HPDE6-E6E7 (cell line): ENCODE data around the gene PECR.

ENCODE experiments used
- DNase-seq: peaks from one replicate; pipeline ENCODE4 v3.0.0; 2011; ENCODE audit warnings: missing footprints; ENCODE audit errors: extremely low spot score

PECR gene

DNA sequence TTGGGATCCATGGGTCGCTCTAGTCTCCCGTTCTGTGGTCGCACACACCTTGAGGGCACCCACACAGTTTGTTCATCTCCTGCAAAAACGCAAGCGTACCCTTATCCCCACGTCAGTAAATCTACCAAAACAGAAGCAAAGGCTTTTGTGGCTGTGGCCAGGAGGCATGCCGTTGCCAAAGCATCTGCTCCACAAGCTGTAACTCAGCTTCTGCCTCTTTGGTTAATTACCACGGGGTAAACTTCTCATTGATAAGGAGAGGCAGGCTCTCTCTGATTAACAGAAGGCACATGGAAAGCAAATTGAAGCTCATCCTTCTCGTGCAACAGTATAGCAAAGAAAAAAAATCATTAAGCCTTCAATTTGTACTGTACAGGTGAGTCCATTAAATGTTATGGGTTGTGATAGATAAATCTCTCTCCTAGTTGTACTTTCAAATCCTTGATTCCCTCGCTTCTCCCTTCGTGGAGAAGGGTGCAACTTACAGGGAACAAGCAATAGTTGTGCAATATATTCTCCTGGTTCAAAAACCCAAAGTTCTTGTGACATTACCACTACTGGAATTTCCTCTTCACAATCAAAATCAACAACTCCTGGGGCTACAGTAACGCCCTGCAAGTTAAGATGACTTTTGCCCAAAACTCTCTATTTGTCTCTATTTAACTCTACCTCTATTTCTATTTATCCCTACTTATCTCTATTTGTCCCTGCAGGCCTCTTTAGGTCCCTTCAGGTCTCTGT lies 10.3 kb downstream of the PECR start:
- DNase-seq: no peak

DNA sequence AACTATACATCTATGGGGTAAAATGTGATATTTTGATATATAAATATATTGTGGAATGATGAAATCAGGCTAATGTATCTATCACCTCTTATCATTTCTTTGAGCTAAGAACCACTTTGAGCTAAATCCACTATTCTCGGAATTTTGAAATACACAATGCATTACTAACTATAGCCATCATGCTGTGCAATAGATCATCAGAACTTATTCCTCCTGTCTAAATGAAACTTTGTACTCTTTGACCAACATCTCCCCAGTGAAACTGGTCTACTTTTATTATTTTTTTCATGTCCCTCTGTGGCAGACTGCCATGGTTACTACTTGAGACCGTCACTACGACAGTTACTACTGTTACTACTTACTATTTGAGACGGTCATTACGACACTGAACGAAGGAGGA lies 11.4 kb downstream of the PECR start:
- no peak for DNase-seq

DNA sequence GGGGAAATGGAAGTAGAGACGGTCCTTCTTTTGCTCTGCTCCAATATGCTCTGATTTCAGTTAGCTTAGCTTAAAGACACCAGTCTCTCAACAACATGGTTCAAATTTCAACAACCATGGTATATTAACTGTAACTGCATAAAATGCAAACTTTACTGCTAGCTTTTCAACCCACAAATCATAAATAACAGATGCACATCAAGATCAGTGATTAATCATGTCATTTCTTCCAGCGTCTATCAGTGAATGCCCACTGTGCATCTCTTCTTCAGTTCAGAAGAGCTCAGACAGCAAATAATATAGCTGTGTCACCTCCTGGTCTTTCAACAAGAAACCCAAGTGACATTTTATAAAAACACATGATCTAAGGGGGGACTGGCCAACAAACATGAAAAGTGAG lies 12.6 kb downstream of the PECR start:
- no peak for DNase-seq

DNA sequence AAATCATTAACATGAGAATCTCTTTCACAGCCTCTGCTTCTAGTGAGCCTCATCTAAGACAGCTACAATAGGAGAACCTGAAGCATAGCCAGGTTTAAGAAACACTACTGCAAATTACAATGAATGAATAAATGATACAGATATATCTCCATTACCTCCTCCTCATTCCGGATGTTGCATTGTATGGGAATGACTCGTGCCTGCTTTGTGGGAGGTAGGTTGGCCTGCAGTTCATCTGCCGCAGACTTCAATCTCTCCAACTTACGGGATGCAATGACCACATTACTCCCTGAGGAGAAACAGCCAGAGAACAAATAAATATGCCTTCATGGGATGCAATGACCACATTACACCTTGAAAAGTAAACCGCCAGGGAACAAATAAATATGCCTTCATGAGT lies 15.4 kb downstream of the PECR start:
- DNase-seq: no peak

- no peak for DNase-seq
These were observed 16.9 kb downstream of the PECR start for GRCh38 chr2:216064665-216065064.

DNA sequence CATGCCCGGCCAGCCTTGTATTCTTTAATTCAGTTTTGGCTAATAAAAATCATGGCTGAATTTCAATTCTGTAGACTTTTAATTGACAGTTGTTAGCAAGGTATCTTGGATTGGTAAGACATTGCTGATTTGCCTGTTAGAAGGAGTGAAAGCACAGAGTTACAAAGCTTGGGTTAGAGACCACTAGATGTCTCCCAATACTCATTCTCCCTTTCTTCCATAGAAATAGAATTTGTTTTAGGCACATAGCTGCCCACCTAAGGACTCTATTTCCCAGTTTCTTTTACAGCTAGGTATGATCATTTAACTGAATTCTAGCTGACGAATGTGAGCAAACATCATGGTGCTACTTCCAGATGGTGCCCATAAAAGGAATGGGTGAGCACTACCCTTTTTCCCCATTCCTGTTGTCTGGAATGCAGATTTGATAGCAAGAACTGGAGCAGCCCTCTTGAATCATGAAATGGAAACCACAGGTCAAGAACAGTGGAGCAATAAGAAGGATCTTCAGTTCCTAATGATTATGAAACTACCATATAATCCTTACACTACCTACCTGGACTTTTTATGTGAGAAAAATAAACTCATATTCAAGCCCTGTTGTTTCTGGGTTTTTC lies 17.5 kb downstream of the PECR start:
- DNase-seq: no peak

- DNase-seq: no peak
These were observed 22.3 kb downstream of the PECR start for GRCh38 chr2:216059233-216059834.

GRCh38 chr2:216057688-216058193 lies 23.9 kb downstream of the PECR start:
- peak; percentile 78 for DNase-seq

DNA sequence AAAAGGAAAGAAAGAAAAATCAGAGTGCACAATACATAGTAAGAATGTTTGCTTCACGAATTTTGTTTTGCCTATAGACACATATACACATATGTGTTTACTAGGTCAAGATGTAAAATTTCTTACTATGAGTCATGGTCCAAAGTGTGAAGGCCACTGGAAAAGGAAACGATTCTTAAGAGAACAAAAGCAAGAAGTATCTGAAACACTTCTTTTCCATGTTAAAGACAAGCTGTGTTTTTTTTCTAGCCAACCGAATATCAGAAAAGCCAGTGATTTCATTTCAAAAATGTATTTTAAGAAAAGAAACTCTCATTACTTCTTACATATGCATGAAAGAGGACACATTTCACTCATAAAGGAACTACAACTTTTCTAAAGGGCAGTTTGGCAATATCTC lies 24.9 kb downstream of the PECR start:
- no peak for DNase-seq

- DNase-seq: no peak
These were observed 25.9 kb downstream of the PECR start for GRCh38 chr2:216055680-216056079.

- DNase-seq: no peak
These were observed 29.2 kb downstream of the PECR start for GRCh38 chr2:216052420-216052819.

- DNase-seq: no peak
These were observed 30.3 kb downstream of the PECR start for GRCh38 chr2:216051350-216051749.

DNA sequence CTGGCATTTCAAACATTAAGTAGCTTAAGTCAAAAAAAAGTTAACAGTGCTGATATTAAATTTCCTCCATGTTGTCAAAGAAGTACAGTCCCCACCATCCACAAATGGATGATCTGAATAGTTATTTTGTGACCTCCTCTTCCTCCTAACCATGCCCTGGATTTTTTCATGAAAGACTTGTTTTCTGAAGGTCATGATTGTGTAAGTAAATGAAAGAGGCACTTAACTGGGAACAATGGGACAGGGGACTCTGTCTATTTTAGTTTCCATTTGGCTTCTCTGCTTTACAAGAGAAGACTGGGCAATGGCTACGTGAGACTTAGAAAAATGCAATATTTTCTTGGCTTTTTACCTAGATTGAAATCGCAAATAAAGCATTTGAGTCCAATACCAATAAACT lies 32.2 kb downstream of the PECR start:
- DNase-seq: no peak

- no peak for DNase-seq
These were observed 34.2 kb downstream of the PECR start for GRCh38 chr2:216047397-216047796.

GRCh38 chr2:216044883-216045486 lies 36.6 kb downstream of the PECR start:
- DNase-seq: no peak

DNA sequence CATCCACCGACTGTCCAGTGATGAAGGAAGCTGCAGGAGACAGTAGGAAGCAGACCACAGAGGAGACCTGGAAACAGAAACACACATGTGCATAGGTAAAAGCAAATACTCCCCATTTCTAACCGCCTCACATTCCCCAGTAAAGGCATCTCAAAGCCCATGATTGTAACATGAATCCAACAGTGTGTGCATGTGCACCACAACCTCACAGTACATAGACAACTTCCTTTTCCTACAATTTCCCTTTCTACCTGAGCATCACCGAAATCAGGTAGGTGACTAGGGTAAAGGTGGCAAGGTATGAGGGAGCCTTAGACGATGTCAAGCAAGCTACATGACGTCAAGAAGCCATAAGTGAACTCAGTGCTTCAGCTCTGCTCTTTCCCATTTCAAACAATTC lies 37.7 kb downstream of the PECR start:
- no peak for DNase-seq

DNA sequence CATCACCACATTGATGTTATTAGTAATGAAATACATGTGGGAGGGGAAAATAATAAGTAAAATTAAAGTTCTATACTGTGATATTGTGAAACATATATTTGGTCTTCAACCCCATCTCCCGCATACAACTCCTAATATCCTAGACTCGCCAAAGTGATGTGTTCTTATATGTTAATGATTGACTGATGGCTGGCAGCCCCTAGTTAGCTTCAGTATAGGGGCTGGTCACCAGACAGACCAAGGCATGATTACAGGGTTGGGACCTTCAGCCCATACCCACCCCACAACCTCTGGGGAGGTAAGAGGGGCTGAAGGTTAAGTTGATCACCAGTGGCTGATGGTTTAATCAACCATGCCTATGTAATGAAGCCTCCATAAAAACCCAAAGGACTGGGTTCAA lies 40.2 kb downstream of the PECR start:
- no peak for DNase-seq

- no peak for DNase-seq
These were observed 41.7 kb downstream of the PECR start for GRCh38 chr2:216039918-216040317.

DNA sequence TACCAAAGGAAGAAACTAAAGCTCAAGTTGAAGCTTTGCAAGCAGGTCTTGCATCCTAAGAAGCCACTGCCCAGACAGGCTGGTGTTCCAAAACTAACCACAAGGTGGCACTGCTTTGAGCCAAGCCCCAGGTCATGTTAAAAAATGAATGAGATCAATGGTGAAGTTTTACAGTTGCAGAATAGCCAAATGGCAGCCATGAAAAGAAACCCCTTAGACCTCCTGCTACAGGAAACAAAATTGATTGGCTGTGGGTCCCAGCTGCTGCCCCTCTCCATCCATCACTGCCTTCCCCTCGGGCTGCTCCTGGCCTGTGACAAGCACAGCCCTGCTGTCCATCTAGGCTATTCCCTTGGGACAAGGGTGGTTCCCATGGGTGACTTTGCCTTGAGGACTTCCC lies 47.5 kb downstream of the PECR start:
- DNase-seq: peak; percentile 62

GRCh38 chr2:216033403-216033802 lies 48.2 kb downstream of the PECR start:
- DNase-seq: no peak

DNA sequence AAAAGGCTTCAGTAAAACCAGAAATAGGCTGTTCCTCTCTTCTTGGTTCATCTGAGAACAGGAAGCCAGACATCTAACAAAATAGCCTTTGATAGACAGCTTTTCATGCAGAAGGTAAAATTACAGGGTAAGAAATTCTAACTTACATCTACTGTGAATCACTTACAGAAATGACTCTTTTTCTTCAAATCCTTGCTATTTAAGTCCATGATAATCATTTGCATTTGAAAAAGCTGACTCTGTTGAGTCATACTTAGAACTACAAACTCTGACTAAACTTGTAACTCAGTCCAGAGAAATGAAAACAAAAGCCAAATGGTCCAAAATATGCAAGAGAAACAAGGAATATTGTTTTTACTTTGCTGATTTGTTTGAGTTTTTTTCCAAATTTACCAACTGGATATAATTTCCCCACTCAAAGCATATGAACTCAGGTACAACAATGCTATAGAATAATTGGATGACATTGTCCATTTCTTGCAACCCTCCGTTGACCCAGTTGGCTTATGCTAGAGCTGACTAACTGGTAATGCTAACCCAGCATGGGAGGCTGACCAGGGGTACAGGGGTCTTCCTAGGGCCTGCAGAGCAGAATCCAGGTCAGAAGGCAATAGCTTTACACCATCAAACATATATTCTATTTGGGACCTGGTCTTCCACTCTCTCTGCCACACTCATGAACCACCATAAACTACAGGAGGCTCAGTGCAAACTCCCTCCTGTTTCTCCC lies 49.5 kb downstream of the PECR start:
- peak; percentile 31 for DNase-seq

DNA sequence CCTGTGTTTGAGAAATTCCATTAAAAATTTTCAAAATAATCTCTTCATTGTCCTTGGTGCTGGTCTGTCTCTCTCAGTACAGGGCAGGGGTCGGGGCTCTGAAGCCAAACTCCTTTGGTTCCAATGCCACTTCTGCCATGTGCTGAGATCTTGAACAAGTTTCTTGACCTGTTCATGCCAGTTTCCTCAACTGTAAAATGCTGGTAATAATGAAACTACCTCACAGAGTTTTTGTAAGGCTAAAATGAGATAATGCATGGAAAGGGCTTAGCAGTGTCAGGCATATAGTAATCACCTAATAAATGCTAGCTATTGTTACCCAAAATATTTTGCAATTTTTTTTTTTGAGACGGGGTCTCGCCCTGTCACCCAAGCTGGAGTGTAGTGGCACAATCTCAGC lies 51.4 kb downstream of the PECR start:
- DNase-seq: no peak
